ENCODE data around the gene SLC7A6OS. TPM values are rescaled to one million over a fixed set of nuclear protein-coding genes. Genes with fewer than 3 reads are reported as not detected.

Gene SLC7A6OS
- total RNA-seq, 1 donor from 2014 or later = 10.3 TPM

DNA sequence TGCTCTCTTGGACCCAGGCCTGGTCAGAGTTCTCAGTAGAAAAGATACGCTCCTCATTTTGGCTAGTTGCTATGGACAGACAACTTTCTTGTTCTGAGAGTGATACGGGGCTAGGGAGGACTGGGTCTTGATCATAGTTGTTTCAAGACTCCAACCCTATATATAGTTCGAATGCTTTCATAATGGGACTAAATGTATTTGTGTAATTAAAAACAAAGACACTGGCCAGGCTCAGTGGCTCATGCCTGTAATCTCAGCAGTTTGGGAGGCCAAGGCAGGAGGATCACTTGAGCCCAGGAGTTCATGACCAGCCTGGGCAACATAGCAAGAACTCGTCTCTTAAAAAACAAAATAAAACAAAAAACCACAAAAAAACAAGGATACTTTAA is 28.7 kb downstream of the SLC7A6OS start:
- no peak for DNase-seq (ENCODE audit: low read depth)
- TF ChIP-seq, protein P1, sequence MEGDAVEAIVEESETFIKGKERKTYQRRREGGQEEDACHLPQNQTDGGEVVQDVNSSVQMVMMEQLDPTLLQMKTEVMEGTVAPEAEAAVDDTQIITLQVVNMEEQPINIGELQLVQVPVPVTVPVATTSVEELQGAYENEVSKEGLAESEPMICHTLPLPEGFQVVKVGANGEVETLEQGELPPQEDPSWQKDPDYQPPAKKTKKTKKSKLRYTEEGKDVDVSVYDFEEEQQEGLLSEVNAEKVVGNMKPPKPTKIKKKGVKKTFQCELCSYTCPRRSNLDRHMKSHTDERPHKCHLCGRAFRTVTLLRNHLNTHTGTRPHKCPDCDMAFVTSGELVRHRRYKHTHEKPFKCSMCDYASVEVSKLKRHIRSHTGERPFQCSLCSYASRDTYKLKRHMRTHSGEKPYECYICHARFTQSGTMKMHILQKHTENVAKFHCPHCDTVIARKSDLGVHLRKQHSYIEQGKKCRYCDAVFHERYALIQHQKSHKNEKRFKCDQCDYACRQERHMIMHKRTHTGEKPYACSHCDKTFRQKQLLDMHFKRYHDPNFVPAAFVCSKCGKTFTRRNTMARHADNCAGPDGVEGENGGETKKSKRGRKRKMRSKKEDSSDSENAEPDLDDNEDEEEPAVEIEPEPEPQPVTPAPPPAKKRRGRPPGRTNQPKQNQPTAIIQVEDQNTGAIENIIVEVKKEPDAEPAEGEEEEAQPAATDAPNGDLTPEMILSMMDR (conservative IDR thresholded peaks at IDR 0.05; ENCODE audit: low read depth, low read length) = no peak
- no peak overlapping the region for H3K4me3 ChIP-seq (ENCODE audit: low read depth, low read length)

DNA sequence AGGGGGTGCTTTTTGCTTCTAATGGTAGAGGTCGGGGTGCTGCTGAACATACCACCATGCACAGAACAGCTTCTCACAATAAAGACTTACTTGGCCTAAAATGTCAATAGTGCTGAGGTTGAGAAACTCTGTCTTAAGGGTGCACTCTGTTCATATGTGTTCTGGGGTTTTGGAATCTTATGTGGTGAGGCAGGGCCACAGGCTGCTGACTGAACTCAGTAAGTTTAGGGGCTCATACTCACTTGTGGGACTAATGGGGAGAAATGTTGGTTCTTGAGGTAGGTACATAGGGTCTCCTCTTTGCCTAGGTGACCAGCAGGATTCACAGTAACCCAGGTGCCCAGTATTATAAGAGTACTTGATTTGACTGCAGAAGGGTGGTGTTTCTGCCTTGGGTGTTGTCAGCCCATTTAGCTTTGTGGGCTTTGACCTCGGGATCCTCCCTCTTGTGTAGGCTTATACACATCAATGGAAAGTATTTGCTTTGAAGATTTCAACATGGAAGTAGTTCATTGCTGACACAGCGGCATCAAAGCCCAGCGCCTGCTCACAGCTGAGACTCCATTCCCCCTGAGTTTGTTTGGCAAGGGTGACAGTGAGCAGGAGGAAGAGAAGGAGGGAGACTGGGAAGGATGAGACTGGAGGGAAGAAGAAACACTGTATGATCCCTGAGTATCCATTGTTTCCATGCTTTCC is 29.2 kb downstream of the SLC7A6OS start:
- H3K4me3 ChIP-seq (ENCODE audit: low read depth, low read length) = no peak overlapping the region
- TF ChIP-seq, protein P1 (conservative IDR thresholded peaks at IDR 0.05; ENCODE audit: low read depth, low read length) = no peak
- DNase-seq (ENCODE audit: low read depth) = no peak

DNA sequence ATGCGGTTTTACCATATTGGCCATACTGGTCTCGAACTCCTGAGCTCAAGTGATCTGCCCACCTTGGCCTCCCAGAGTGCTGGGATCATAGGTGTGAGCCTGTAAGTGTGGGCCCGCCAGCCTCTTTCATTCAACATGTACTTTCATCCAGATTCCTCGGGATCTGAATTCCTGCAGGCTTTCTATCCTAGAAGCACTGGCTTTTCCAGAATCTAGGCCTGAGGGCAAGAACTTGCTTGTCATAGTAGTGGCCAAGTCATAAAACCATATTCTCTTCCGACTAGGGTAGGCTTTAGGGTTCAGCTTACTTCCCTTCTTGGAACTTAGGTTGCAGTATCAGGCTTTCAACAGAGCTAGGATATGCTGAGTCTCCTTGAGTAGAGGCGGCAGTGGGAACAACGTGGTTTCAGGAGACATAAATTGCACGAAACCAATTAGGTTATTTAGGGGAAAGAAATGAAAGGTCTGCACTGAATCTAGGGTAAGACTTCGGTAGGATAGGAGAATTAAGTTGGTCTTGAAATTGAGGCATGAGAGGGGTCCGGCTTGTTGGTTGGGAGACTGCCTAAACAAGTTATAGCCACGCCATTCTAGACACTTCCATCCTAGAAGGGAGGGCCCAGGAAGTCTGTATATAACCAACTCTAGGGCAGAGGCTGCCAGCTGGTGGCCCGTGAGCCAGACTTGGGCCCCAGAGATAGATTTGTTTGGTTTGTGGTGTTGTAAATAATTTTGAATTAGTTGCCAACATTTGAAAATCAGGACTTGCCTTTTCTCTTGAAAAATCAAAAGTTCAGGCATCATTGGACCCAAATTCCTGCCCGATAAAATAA is 30.8 kb downstream of the SLC7A6OS start:
- H3K4me3 ChIP-seq (ENCODE audit: low read depth, low read length) = no peak overlapping the region
- DNase-seq (ENCODE audit: low read depth) = no peak
- TF ChIP-seq, protein P1 (conservative IDR thresholded peaks at IDR 0.05; ENCODE audit: low read depth, low read length) = no peak

DNA sequence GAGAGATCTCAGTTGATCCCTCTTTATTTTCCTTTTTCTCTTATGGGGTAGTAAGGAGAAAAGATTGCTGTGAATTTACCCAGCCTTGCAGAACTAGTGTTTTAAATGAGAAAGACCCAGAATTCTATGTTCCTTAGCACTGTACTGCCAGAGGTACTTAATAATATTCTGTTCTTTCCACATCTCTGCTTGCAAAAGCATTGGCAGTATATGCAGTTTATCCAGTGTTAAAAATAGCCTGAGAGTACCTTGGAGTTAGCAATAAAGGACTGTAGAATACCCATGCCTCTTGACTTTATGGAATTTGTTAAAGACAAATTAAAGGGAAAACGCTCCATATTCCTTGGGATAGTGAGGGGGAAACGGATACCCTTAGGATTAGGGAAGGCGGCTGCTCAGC is 34.5 kb downstream of the SLC7A6OS start:
- H3K4me3 ChIP-seq (ENCODE audit: low read depth, low read length) = no peak overlapping the region
- TF ChIP-seq, protein P1 (conservative IDR thresholded peaks at IDR 0.05; ENCODE audit: low read depth, low read length) = no peak
- no peak for DNase-seq (ENCODE audit: low read depth)

DNA sequence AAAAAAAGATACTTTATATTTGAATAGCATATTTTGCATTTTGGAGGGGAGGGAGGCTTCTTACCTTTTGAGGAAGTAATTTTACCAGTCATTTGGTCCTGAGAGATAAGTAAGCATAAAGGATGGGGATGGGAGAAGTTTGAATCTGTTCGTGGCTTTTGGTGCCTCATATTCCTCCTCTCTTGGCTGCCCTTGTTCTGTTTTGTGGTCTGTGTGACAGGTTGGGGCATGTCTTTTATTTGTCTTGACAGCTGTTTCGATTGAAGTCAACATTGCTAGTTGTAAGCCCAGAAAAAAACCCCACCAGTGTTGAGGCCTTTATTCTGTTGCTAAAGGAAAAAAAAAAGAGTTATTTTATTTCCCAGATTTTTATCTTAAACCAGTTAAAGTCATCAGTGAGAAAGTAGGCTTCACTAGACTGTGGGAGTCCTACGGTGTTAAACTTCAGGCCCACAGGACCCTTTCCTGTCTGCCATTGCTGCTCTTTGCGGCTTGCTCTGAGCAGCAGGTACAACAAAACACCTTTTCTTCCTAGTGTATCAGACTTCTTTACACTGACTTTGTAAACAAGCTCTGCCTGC is 35.0 kb downstream of the SLC7A6OS start:
- no peak overlapping the region for H3K4me3 ChIP-seq (ENCODE audit: low read depth, low read length)
- TF ChIP-seq, protein P1 (conservative IDR thresholded peaks at IDR 0.05; ENCODE audit: low read depth, low read length) = no peak
- DNase-seq (ENCODE audit: low read depth) = no peak

DNA sequence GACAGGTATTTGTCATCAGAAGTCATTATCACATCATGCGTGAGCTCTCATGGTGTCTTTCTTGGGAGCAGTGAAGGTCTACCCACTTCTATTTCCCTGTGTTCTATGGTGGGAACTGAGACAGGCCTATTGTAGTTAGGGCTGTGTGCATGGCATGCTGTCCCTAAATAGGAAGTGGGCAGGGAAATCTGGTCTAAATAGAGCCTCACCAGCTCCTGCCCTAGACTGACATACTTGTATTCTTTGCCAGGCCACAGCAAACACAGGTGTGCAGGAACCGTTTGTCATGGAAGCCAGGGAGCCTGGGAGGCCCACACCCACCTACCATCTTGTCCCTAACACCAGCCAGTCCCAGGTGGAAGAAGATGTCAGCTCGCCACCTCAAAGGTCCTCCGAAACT is 36.3 kb downstream of the SLC7A6OS start:
- TF ChIP-seq, protein P1 (conservative IDR thresholded peaks at IDR 0.05; ENCODE audit: low read depth, low read length) = no peak
- no peak overlapping the region for H3K4me3 ChIP-seq (ENCODE audit: low read depth, low read length)
- DNase-seq (ENCODE audit: low read depth) = no peak
